GM15510 (cell line): ENCODE results near the gene C17orf107.
A peak's percentile ranks its signal among the peaks of the same experiment; 100 is the strongest.

ENCODE experiments used
- POLR2A ChIP-seq: IDR thresholded peaks from 3 replicates; pipeline ENCODE4 v1.6.1; 2011; ENCODE audit warnings: borderline replicate concordance; ENCODE audit not compliant: insufficient read length; ENCODE audit errors: extremely low read depth

Gene C17orf107

GRCh38 chr17:4947411-4948165 lies 48.3 kb downstream of the C17orf107 start:
- no peak for TF ChIP-seq POLR2A

GRCh38 chr17:4948166-4948930 lies 49.0 kb downstream of the C17orf107 start, which contains the start of gene PFN1:
Gene PFN1 (minus strand): TSS chr17:4948530. CDS start chr17:4948394, 136 bp downstream.
- TF ChIP-seq POLR2A = peak; percentile 97

GRCh38 chr17:4948931-4949320 lies 49.6 kb downstream of the C17orf107 start:
- peak; percentile 80 for TF ChIP-seq POLR2A

GRCh38 chr17:4949321-4950074 lies 50.2 kb downstream of the C17orf107 start:
- no peak for TF ChIP-seq POLR2A

- peak; percentile 44 for TF ChIP-seq POLR2A
These were observed 50.9 kb downstream of the C17orf107 start for GRCh38 chr17:4950075-4950745.

GRCh38 chr17:4950746-4951204 lies 51.4 kb downstream of the C17orf107 start, which contains the start of gene ENO3:
Gene ENO3 (plus strand): TSS chr17:4951119. CDS start chr17:4951830, 711 bp downstream.
- no peak for TF ChIP-seq POLR2A

GRCh38 chr17:4951486-4951885 lies 52.1 kb downstream of the C17orf107 start:
- no peak for TF ChIP-seq POLR2A
